NCI-H748 treated with DMSO at 0.1 percent for 48 hours (cell line): ENCODE results near the gene DRG2.

Source experiments
- DNase-seq: peaks from one replicate; lab custom pipeline; 2025; lab: John Stamatoyannopoulos, UW

The DRG2 gene

GRCh38 chr17:18143044-18143936 lies 55.5 kb downstream of the DRG2 start:
- no peak for DNase-seq

GRCh38 chr17:18144261-18144660 lies 56.5 kb downstream of the DRG2 start:
- no peak for DNase-seq

- no peak for DNase-seq
These were observed 57.1 kb downstream of the DRG2 start for GRCh38 chr17:18144855-18145254.

- DNase-seq, result no peak
These were observed 58.1 kb downstream of the DRG2 start for GRCh38 chr17:18145811-18146210.

GRCh38 chr17:18146259-18146658 lies 58.5 kb downstream of the DRG2 start:
- DNase-seq, result no peak

- no peak for DNase-seq
These were observed 59.2 kb downstream of the DRG2 start for GRCh38 chr17:18146980-18147379.

- DNase-seq, result no peak
These were observed 60.8 kb downstream of the DRG2 start for GRCh38 chr17:18148586-18148985.

- no peak for DNase-seq
These were observed 63.5 kb downstream of the DRG2 start for GRCh38 chr17:18151290-18151689.

- no peak for DNase-seq
These were observed 67.4 kb downstream of the DRG2 start for GRCh38 chr17:18155179-18155578.

GRCh38 chr17:18156171-18156975 lies 68.6 kb downstream of the DRG2 start:
- no peak for DNase-seq

GRCh38 chr17:18156976-18157280 lies 69.2 kb downstream of the DRG2 start:
- no peak for DNase-seq
